ENCODE results near the gene SFTPD. TPM values are rescaled to one million over a fixed set of nuclear protein-coding genes. Genes with fewer than 3 reads are reported as not detected.
"Not testable (repeated sequence)": the region's sequence is repeated elsewhere in the genome, so short reads cannot be mapped to it uniquely, and the experiment has no call there.

Gene SFTPD
- not detected in 2 replicates for total RNA-seq
- polyA plus RNA-seq (2012): 0.08 TPM

DNA sequence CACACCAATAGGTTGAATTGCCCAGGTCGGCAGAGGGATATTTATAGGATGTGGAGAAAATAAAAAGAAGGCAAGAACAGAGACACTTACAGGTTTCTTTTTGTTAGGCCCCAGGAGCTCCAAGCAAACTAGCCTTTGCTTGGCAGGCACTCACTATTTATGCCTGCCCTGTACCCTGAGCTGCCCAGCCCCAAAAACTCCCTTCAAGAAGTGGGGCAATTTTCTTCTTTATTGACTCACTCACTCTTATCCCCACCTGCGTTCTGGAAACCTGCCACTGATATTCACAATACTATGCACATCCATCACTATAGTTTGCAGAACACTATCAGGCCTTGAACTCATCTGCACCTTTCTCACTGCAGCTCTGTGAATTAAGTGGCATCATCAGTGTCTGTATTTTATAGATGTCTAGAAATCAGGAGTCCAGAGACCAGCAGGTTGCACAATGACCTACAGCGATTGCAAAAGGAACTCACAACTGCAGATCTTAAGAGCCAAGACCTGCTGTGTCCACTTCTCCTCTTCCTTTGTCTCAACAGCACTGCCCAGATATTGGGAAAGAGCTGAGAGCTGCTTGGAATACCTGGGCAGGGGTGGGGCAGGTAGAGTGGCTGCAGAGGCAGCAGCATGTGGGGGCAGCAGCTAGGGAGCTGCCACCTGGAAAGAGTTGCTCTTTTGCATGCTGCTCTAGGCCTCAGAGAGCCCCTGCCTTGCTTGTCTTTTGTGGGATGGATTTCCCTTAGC, at the start of gene SFTPD:
SFTPD (minus strand) TSS at position 130 of the 747 bp plus-strand sequence. CDS start 2,446 bp downstream, outside the sequence.
- DNase-seq (ENCODE audit: low read depth): no peak

DNA sequence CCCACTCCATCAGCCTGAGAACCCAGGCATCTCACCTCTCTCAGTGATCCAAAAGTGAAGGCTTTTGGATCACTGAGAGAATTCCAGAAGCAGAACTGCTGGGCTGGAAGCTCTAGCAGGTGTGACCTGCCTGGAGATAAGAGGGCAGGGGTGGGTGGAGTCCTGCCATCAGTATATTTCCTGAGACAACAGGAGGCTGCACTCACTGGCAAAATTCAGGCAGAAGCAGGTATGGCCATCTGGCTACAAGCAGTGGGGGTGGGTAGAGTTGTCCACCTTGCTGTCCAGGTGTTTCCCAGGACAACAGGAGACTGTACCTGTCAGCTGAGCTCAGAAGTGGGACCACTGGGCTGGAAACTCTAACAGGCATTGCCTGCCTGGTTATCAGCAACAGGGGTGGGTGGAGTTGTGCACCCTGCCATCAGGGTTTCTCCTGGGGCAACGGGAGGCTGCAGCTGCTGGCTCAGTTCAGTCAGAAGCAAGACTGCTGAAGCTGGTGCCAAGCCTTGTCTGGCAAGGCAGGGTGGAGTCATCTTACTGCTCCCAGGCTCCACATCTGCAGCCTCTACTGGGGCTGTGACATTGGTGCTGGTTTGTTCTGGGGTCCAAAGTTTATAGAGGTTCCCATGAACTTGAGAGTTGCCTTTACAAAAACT, 47.2 kb upstream of the SFTPD start:
- DNase-seq (ENCODE audit: low read depth): peak; percentile 15

DNA sequence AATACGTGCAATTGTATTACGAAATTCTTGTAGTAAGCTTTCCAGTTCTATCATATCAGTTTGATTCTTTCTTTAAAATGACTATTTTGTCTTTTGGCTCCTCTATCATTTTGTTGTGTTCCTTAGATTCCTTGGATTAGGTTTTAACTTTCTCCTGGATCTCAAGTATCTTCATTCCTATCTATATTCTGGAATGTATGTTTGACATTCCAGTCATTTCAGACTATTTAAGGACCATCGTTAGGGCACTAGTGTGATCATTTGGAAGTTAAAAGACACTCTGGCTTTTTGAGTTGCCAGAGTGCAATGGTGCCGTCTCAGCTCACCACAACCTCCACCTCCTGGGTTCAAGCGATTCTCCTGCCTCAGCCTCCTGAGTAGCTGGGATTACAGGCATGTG, 45.7 kb upstream of the SFTPD start:
- no peak for DNase-seq (ENCODE audit: low read depth)

DNA sequence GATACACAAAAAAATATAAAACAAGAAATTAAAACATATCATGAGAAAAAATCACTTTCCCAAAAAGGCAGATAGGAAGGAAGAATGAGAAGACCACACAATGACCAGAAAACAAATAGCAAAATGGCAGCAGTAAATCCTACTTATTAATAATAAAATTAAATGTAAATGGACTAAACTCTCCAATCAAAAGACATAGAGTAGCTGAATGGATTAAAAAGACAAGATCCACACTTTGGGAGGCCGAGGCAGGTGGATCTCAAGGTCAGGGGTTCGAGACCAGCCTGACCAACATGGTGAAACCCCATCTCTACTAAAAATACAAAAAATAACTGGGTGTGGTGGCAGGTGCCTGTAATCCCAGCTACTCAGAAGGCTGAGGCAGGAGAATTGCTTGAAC, 39.3 kb upstream of the SFTPD start:
- not testable (repeated sequence) for DNase-seq (ENCODE audit: low read depth)

DNA sequence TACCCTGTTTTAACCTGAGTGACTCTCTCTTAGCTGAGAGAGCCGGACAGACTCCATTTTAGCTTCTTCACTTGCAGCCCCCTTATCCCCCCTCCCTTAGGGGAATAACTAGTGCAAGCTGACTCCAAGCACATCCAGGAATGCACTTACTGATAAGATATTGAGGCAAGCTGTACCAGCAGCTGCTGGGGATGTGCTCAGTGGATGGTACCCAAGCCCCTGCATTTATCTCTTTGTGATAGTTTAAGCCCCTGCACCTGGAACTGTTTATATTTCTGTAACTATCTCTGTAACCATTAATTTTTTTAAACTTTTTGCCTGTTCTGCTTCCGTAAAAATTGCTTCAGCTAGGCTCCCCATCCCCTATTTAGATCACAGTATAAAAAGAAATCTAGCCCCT, 37.8 kb upstream of the SFTPD start:
- DNase-seq (ENCODE audit: low read depth): not testable (repeated sequence)

DNA sequence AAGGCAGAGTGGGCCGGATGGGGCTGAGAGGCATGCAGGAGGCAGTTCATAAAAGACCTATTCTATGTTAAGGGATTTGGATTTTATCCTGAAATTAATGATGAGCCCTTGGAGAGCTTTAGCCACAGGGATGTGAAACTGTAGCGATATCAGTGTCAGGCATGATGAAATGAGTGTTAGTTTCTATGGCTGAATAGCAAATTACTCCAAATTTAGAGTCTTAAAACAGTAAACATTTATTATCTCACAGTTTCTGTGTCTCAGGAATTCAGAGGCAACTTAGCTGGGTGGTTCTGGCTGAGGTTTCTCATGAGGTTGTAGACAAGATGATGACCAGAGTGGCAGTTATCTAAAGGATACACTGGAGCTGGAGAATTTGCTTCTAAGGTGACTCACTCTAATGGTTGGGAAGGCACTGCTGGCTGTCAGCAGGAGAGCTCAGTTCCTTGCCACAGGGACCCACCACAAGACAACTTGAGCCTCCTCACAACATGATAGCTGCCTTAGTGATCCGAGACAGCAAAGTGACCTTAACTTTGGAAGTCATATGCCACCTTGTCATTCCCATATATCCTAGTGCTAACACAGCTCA, 36.7 kb upstream of the SFTPD start:
- no peak for DNase-seq (ENCODE audit: low read depth)

DNA sequence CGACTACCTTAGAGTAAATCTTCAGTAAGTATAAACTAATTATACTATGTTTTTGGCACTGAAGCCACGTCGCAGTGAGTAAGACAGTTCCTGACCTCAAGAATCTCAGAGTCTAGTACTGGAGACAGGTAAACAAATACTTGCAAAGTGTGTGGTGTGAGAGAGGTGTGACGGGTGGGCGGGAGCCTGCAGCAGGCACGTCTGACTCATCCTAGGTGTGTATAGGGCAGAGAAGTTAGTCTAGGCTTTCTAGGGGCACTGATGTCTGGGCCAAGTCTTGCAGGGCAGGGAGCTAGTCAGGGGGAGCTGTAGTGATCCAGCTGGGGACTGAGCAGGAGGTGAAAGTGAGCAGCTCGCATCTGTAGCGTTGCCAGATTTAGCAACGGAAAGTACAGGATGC, 35.9 kb upstream of the SFTPD start:
- DNase-seq (ENCODE audit: low read depth): no peak

DNA sequence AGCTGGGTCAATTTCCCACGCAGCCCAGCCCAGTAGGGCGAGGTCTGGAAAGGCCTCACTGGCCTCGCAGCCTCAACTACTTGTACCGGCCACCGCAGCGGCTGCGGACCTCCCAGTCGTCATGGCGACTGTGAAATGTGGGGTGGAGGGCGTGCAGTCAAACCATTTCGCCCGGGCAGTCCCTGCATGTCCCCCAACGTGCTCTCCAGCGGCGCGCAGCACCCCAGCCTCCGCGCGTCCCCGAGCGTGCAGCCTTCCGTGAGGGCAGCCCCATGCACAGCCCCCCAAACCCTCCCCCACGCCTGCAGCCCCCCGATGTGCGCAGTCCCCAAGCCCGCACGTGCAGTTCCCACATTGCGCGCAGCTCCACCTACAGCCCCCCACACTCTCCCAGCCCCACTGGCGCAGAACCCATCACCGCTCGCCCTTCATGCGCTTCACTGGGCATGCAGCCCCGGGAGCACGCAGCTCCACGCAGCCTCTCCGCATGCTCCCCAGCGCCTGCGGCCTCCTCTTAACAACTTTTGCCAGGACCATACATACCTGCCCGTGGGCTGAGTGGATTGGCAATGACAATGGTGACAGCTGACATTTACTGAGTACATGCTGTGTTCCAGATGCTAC, 34.5 kb upstream of the SFTPD start:
- no peak for DNase-seq (ENCODE audit: low read depth)

DNA sequence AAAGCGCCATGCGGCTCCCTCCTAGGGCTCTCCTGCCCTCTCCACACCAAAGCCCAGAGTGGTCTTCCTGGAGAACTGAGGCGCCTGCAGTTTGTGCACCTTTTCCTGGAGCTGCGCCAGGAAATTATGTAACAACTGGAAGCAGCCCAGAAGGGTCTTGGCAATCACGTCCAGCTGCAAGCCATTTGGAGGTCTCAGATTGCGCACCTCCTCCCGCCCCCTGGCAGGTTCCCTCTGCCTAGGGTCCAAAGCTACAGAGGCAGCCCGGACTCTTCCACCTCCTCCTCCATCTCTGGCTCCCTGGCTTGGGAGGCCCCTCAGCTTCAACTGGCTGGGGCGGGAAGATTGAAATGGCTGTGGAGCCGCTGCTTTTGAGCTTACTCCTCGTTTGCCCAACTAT, 34.0 kb upstream of the SFTPD start:
- no peak for DNase-seq (ENCODE audit: low read depth)

DNA sequence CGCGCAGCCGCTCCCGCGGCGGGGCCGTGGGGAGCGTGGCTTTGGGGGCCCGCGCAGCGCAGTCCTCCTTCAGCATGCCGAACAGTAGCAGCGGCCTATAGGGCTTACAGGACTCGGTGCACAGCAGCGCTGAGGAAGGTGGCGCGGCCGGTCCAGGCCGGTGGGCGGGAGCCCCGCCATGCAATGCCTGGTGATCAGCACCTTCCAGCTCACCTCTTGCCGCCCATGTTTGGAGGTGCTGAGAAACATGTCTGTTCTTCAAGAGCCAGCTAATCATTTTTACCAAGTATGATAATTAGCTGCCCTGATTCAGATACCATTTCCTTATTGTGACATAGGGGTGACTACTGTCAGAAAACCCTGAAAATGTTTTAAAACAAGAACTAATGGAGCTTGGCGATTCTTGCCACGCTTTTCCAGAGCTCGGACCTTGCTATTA, 33.5 kb upstream of the SFTPD start:
- no peak for DNase-seq (ENCODE audit: low read depth)

DNA sequence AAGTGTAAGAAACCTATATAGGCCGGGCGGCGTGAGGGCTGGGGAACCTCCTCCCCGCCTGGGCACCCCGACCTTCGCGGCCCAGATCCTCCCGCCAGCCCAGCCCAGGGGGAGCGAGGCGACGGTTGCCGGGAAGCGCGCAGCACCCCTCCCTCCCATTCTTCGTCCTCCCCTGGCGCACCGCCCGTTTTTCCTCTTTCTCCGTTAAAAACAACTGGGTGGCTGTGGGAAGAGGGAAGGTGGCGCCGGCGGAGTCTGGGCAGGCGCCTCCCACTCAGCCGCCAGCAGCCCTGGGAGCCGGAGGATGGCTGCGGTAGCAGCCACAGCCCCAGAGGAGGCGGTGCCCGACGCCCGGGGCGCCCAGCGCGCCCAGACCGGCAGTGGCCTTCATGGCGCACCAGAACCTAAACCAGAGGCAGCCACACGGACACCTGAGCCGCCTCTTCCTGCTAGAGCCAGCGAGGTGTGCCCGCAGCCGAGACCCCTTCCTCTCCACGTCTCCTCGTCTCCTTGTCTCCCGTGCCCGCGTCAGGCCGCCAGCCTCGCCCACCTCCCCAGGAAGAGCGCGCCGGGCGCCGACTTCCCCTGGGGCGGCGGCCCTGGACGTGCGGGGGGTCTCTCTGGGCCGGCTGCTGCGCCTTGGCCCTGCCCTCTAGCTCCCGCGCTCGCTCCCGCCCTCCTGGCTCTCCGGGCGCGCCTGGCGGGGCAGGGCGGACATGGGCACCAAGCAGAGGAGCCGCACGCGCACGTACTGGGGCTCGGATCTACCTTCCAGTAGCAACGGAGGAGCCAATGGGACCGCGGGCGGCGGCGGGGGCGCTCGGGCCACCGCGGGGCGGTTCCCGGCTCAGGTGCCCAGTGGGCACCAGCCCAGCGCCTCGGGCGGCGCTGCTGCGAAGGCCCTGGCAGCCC, 32.8 kb upstream of the SFTPD start:
- DNase-seq (ENCODE audit: low read depth): peak; percentile 35

DNA sequence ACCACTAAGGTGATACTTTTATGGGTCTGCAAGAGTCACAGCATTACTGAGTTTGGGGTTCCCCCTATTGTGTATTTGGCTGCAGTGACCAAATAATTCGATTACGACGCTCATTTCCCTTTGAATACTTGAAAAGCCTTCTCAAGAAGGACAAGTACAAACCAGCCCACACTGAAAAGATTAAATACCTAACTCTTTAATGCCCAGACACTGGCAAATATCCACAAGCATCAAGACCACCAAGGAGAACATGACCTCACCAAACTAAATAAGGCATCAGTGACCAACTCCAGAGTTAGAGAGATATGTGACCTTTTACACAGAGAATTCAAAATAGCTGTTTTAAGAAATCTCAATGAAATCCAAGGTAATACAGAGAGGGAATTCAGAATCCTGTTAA, 31.8 kb upstream of the SFTPD start:
- DNase-seq (ENCODE audit: low read depth): no peak

DNA sequence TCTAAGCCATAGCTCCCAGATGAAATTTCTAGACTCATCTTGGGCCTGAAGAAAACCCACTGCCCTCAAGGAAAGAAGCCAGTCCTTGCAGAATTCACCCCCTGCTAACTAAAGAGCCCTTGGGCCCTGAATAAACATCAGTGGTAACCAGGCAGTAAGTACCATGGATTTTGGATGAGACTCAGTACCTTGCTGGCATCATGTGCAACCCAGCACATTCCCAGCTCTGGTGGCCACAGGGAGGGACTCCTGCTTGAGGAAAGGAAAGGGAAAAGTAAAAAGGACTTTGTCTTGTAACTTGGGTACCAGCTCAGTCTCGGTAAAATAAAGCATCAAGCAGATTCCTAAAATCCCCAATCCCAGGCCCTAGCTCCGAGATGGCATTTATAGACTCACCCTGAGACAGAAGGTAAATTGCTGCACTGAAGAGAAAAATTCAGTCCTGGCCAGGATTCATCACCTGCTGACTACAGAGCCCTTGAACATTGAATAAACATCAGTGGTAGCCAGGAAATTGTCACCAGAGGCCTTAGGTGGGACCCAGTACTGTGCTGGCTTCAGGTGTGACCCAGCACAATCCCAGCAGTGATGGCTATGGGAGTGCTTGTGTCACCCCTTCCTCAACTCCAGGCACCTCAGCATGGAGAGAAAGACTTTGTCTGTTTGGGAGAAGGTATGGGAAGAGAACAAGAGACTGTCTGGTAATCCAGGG, 31.2 kb upstream of the SFTPD start:
- DNase-seq (ENCODE audit: low read depth): no peak

DNA sequence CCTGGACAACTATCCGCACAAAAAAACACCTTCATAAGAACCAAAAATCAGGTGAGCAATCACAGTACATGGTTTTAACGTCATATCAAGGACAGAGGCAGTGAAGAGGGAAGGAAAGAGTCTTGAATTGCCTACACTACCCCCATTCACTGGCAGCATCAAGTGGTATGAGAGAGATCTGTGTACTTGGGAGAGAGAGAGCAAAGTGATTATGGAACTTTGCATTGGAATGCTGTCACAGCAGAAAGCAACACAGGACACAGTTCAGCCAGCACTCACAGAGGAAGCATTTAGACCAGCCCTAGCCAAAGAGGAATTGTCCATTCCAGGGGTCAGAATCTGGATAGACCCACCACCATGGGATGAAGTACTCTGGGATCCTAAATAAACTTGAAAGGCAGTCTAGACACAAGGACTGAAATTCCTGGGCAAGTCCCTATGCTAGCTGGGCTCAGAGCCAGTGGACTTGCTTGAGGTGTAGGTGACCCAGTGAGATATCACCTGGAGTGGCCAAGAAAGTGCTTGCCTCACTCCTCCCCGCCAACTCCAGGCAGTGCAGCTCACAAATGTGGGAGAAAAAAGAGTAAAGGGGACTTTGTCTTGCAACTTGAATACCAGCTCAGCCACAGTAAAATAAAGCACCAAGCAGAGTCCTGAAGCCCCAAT, 30.5 kb upstream of the SFTPD start:
- DNase-seq (ENCODE audit: low read depth): no peak

DNA sequence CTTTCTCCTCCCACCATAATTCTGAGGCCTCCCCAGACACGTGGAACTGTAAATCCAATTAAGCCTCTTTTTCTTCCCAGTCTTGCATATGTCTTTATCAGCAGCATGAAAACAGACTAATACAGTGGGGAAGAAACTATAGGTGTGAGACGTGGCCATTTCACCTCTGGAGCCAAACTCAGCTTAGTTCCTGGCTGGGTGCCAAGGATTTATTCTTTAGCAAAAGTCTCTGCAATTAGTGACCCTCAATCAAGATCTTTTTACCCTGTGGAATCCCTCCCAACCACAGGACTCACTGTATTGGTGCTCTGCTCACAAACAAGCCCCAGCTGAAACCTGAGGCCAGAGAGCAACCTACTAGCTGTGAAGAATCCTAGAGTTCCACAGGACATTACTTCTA, 28.1 kb upstream of the SFTPD start:
- no peak for DNase-seq (ENCODE audit: low read depth)

DNA sequence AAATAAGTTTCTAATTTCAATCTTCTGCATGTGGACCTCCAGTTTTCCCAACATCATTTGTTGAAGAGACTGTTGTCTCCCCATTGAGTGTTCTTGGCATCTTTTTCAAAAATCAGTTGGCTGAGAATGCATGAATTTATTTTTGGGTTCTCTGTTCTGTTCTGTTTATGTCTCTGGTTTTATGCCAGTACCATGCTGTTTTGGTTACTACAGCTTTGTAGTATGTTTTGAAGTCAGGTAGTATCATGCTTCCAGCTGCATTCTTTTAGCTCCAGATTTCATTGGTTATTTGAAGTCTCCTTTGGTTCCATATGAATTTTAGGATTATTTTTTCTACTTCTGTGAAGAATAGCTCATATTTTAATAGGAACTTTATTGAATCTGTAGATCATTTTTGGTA, 21.2 kb upstream of the SFTPD start:
- no peak for DNase-seq (ENCODE audit: low read depth)

DNA sequence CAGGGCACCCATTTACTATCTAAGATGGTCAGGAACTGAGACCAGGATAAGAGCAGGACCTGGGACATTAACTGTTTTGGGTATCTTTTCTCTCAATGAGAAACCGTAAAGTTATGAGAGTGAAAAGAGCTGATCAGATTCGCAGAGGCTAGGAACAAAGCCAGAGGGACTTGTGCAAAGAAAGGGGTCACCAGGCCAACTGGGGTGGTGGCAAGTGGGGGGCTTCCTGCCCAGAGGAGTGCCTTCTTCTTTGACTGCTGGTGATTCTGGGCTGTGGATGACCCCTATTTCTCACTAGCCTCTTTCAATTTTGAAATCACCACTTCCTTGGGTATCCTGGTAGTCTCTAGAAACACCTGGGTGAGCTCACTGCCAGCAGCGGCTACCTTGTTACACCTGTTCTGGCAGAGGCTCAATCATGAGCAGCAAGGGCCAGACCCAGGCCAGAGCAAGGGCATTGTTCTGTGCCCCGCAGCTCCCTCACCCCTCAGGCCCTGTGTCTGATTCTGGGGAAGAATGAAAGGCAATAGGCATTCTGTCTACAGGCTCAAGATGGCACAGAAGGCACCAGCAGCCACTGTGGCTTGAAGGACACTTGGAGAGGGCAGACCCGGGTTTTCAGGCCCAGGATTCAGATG, 999 bp downstream of the SFTPD start:
- DNase-seq (ENCODE audit: low read depth): no peak

DNA sequence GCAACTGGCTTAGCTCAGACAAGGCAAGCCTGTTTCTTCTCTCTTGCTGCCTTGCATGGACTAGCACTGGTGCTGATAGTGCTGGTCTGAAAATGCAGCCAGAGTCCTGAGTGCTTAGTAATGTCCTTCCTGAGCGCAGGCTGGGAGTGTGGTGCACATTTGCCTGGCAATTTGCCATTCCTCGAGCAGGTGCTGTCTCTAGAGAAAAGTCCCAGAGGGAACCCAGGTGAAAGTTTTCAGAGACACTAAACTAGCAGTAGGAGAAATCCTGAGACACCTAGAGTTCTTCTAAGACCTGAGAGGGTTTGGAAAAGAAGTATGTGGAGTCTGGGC, 1.9 kb downstream of the SFTPD start:
- DNase-seq (ENCODE audit: low read depth): peak; percentile 48

Measured in myocyte (in vitro differentiated cells).